Activated naive CD4-positive, alpha-beta T cell treated with anti-CD3 and anti-CD28 coated beads for 36 hours (primary cell): ENCODE measurements around the gene WDTC1. TPM values are rescaled to one million over a fixed set of nuclear protein-coding genes. Genes with fewer than 3 reads are reported as not detected.

Source experiments
- CTCF ChIA-PET: fragments of 350-600 bp; sonication (Branson Sonifier 250); formaldehyde crosslinking; loops from one replicate; lab custom pipeline; 2021; ENCODE audit warnings: antibody characterized with exemption; lab: Charles Lee
- DNase-seq: peaks from one replicate; pipeline ENCODE4 v3.0.0-alpha.2; 2020
- H3K27ac Mint-ChIP-seq: one replicate; pipeline ENCODE4 v1.8.0; 2021; ENCODE audit warnings: mild to moderate bottlenecking, mixed read lengths
- H3K27me3 Mint-ChIP-seq: one replicate; pipeline ENCODE4 v1.8.0; 2021; ENCODE audit warnings: low read depth, mixed read lengths
- H3K36me3 Mint-ChIP-seq: one replicate; pipeline ENCODE4 v1.8.0; 2021; ENCODE audit warnings: low read depth, mixed read lengths
- H3K4me1 Mint-ChIP-seq: one replicate; pipeline ENCODE4 v1.8.0; 2021; ENCODE audit warnings: low read depth, mixed read lengths
- H3K4me3 Mint-ChIP-seq: one replicate; pipeline ENCODE4 v1.8.0; 2021; ENCODE audit warnings: mild to moderate bottlenecking, moderate library complexity, mixed read lengths
- H3K9me3 Mint-ChIP-seq: one replicate; pipeline ENCODE4 v1.8.0; 2021; ENCODE audit warnings: mixed read lengths
- intact Hi-C: fragments of 100-400 bp; cut with micrococcal nuclease; formaldehyde crosslinking; loops from one replicate; pipeline ENCODE4 v1.15.1; 2023
- total RNA-seq, 2 experiments: library from RNA; stranded (reverse); gene quantifications; one replicate each; pipeline ENCODE4 v1.2.3, GENCODE V29; 2021

Gene WDTC1
- total RNA-seq, 2 experiments from 2014 or later: 22.6 to 22.9 TPM

DNA sequence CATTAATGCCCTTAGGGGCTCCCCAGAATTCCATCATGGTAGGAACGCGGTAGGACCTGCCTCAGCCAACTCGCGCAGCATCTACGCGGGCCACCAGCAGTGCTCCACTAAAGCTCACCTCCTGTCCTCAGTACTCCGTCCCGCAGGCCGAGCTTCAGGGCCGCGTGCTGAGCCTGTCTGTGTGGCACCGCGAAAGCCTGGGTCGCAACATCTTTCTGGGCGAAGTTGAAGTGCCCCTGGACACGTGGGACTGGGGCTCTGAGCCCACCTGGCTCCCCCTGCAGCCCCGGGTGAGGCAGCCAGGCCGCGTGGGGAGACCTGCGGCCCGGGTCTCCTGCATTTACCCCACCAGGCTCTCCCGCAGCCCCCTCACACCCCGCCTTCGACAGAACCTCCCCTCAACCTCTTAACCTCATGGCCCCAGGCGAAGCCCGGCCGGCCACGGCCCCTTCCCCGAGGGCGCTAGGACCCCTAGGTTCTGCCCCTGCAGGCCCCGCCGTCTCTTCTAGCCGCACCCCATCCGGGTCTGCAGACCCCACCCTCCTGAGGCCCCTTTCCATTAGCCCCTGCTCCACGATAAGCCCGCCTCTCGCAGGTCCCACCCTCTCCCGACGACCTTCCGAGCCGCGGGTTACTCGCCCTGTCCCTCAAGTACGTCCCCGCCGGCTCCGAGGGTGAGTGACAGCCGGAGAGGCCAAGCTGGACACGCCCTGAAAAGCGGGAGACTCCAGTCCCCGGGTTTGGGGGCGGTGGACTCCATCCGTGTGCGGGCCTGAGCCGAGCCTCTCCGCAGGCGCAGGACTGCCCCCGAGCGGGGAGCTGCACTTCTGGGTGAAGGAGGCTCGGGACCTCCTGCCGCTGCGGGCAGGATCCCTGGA is 116.5 kb downstream of the WDTC1 start:
- Mint-ChIP-seq H3K27ac (no peak overlapping the region), H3K4me1 (peaks cover 10% of the 10 kb centered on the region), H3K4me3 (no peak overlapping the region), H3K27me3 (no peaks in the 10 kb centered on the region), H3K9me3 (no peaks in the 10 kb centered on the region), H3K36me3 (no peaks in the 10 kb centered on the region)
- no peak for DNase-seq
- intact Hi-C loops: no loop called here
- CTCF ChIA-PET: interaction anchor here (1.9 kb wide), 1 partner anchor 18 kb away, joined by 3 read pairs; no protein-coding TSS in a partner anchor

DNA sequence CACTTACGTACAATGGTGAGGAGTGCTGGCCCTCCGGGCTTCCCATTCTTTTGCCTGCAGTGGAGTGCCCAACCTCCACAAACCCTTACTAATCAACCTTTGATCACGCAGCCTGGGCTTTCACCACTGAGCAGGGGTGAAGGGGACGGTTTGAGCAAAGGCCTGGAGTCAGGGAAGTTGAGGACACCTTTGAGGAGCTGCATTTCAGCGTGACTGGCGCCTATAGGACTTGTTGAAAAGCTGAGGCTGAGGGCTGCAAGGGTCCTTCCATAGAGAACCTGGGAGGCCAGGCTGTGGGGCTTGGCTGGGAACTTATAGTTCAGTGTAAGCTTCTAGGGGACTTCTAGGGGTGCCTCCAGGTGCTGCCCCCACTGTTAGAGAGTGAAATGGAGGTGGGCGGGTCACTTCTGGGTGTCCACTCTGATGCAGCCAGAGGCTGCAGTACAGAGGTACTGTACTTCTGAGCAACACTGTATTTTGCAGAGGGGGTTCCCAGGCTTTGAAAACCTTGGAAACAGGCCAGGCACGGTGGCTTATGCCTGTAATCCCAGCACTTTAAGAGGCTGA is 117.2 kb downstream of the WDTC1 start:
- Mint-ChIP-seq H3K27ac (no peak overlapping the region), H3K36me3 (no peaks in the 10 kb centered on the region), H3K27me3 (no peaks in the 10 kb centered on the region), H3K9me3 (no peaks in the 10 kb centered on the region), H3K4me3 (no peak overlapping the region), H3K4me1 (peaks cover 17% of the 10 kb centered on the region)
- intact Hi-C loops: no loop called here
- CTCF ChIA-PET: interaction anchor here (1.9 kb wide), 2 partner anchors 18 to 36 kb away, joined by 3 to 9 read pairs; no protein-coding TSS in a partner anchor
- DNase-seq: no peak

DNA sequence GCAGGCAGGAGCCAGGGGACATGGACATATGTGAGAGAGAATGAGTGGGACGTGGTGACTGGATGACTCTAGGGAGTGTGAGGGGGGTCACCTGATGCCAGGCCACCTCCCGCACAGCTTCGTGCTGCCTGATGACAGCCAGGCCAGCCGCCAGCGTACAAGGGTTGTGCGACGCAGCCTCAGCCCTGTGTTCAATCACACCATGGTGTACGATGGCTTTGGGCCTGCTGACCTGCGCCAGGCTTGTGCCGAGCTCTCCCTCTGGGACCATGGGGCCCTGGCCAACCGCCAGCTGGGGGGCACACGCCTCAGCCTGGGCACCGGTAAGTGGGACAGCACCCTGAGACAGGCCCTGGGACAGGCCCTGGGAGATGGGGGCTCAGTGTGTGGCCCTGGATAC is 118.7 kb downstream of the WDTC1 start:
- DNase-seq: no peak
- no peaks in the 10 kb centered on the region for H3K36me3 Mint-ChIP-seq
- CTCF ChIA-PET: interaction anchor here (0.5 to 1.9 kb wide), 3 partner anchors 15 to 45 kb away, joined by 3 to 9 read pairs (median 5); no protein-coding TSS in a partner anchor
- H3K27ac Mint-ChIP-seq: no peak overlapping the region
- H3K4me3 Mint-ChIP-seq: no peak overlapping the region
- H3K4me1 Mint-ChIP-seq: peaks cover 25% of the 10 kb centered on the region
- H3K27me3 Mint-ChIP-seq: no peaks in the 10 kb centered on the region
- no peaks in the 10 kb centered on the region for H3K9me3 Mint-ChIP-seq
- intact Hi-C loops: no loop called here

DNA sequence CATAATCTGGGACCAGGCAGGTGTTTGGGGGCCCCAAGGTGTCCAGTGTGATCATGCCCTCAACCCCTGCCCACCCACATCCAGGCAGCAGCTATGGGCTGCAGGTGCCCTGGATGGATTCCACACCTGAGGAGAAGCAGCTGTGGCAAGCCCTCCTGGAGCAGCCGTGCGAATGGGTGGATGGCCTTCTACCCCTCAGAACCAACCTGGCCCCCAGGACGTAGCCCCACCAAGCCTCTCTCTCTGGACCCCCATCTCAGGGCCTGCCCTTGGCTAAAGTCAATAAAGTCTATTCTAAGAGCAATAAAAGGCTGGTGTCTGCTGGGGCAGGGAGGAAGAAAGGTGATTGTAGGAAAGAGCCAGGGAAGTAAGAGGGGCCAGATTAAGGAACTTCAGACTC is 119.2 kb downstream of the WDTC1 start:
- peaks cover 25% of the 10 kb centered on the region for H3K4me1 Mint-ChIP-seq
- H3K27me3 Mint-ChIP-seq: no peaks in the 10 kb centered on the region
- H3K27ac Mint-ChIP-seq: no peak overlapping the region
- H3K9me3 Mint-ChIP-seq: no peaks in the 10 kb centered on the region
- intact Hi-C loops: no loop called here
- CTCF ChIA-PET: interaction anchor here (0.6 to 1.4 kb wide), 4 partner anchors 33 to 357 kb away, joined by 3 to 5 read pairs (median 3); no protein-coding TSS in a partner anchor
- no peaks in the 10 kb centered on the region for H3K36me3 Mint-ChIP-seq
- H3K4me3 Mint-ChIP-seq: no peak overlapping the region
- no peak for DNase-seq

DNA sequence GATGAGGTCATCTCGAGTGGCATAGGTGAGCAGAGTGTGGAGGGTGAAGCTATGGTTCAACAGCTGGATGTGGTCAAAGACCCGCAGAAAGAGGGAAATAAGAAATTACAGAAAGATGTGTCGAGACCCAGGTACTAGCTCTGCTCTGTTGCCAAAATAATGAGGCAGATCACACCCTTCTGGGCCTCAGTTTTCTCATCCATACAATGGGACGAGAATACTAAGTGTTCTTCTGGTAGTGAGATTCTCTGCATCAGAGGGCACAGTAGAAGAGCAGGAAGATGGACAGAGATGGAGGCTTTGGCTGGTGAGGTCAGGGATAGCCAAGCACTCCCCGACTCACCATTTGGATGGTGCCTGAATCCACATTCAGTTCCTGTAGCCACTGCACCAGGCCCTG is 121.3 kb downstream of the WDTC1 start:
- Mint-ChIP-seq H3K9me3 (no peaks in the 10 kb centered on the region), H3K36me3 (no peaks in the 10 kb centered on the region), H3K4me1 (peaks cover 38% of the 10 kb centered on the region), H3K4me3 (no peak overlapping the region), H3K27ac (no peak overlapping the region), H3K27me3 (no peaks in the 10 kb centered on the region)
- CTCF ChIA-PET: interaction anchor here (0.6 to 5.2 kb wide), 8 partner anchors 10 to 475 kb away, joined by 3 to 38 read pairs (median 14); partner anchors contain the start of gene PPP1R8
- intact Hi-C loops: no loop called here
- DNase-seq: no peak

DNA sequence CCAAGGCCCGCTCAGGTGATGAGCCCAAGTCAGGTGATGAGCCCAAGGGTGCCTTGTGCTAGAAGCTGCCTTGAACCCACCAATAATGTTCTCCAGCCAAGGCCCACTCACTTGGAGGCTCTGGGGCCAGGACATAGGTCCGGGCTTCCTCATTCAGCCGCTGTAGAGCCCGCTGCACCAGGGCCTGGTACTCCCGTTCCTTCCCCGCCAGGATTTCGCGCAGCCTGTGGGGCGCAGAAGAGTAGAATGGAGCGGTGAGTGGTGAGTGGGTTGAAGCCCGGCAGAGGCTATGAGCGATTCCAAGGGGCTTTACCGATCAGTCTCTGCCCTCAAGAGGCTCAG is 121.8 kb downstream of the WDTC1 start:
- CTCF ChIA-PET: interaction anchor here (1.0 to 5.2 kb wide), 12 partner anchors 8 to 60 kb away, joined by 3 to 38 read pairs (median 12); partner anchors contain the start of gene MAP3K6
- Mint-ChIP-seq H3K9me3 (no peaks in the 10 kb centered on the region), H3K4me1 (peaks cover 38% of the 10 kb centered on the region), H3K4me3 (peak overlapping the region; percentile 70), H3K27me3 (no peaks in the 10 kb centered on the region), H3K27ac (no peak overlapping the region), H3K36me3 (no peaks in the 10 kb centered on the region)
- DNase-seq: no peak
- intact Hi-C loops: no loop called here

DNA sequence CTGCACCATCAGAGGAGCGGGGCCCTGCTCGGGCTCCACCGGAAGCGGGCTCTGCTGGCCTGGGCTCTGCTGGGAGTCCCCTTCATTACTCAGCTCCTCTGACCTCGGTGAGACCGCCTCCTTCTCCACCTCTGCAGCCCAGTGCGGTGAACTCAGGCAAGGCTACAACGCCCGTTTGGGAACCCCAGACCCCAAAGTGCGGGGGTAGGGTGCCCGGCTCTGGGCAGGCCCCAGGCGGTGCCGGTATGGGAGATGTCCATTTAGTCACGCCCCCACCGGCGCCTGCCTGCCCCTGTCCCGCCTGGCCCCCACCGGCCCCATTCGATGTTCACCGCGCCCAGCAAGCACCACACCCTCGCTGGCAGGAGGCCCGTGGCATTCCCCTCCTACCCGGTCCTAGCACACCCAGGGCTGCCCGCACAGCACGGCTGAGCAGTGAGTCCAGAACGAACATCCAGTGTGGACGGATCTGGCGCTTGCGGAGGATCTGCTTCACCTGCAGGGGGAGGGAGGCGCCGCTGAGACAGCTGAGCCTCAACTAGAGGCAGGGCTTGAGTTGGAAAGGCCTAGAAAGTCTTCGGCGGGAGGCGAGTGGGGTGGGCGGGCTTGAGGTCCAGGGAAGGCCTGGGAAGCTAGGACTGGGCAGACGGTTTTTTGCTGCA is 122.3 kb downstream of the WDTC1 start:
- DNase-seq: peak; percentile 63
- Mint-ChIP-seq H3K36me3 (no peaks in the 10 kb centered on the region), H3K4me1 (peaks cover 38% of the 10 kb centered on the region), H3K9me3 (no peaks in the 10 kb centered on the region), H3K27me3 (no peaks in the 10 kb centered on the region), H3K27ac (peak overlapping the region; percentile 78), H3K4me3 (peak overlapping the region; percentile 70)
- CTCF ChIA-PET: interaction anchor here (0.6 to 5.2 kb wide), 28 partner anchors 8 to 268 kb away, joined by 3 to 38 read pairs (median 8); partner anchors contain the start of genes MAP3K6 and SYTL1
- intact Hi-C loops: loop anchor here (1.0 kb wide), 3 partner anchors 15 to 39 kb away; no protein-coding TSS in a partner anchor

DNA sequence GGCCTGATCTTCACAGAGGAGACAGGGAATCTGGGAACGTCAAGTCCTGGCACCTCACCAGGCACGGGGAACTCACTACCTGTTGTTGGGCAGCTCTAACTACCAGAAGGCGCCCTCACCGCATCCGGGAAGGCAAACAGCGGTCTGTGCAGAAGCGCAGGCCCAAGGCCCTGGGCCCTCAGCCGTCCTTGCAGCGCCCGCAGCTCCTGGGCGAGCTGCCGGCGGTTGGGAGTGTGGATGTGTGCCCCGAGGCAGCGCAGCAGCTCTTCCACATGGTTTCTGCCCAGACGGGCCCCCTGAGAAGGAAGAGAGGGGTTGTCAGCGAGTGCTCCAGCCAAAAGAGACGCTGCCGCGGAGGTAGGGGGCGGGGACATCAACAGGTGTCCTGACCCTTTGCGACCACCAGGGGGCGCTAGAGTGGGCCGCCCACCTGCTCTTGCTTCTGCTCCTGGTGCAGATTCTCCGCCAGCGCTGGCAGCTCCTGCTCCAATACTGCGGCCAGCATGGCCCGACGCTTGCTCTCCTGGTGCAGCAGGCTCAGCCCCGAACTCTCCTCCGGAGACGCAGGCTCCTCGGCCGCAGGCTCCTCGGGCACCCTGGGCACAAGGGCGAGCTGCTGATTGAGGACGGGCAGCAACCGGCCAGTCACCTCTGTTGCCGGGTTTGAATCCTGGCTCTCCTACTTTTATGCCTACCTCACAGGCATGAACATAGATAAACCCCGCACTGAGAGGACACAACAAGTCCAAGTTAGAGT is 123.0 kb downstream of the WDTC1 start:
- H3K27me3 Mint-ChIP-seq: no peaks in the 10 kb centered on the region
- CTCF ChIA-PET: interaction anchor here (0.7 to 5.2 kb wide), 31 partner anchors 8 to 439 kb away, joined by 3 to 38 read pairs (median 6); partner anchors contain the start of genes IFI6, MAP3K6 and SYTL1
- peaks cover 38% of the 10 kb centered on the region for H3K4me1 Mint-ChIP-seq
- intact Hi-C loops: loop anchor here (1.0 kb wide), 3 partner anchors 16 to 38 kb away; no protein-coding TSS in a partner anchor
- DNase-seq: peak; percentile 86
- peak overlapping the region; percentile 78 for H3K27ac Mint-ChIP-seq
- no peaks in the 10 kb centered on the region for H3K9me3 Mint-ChIP-seq
- no peaks in the 10 kb centered on the region for H3K36me3 Mint-ChIP-seq
- peak overlapping the region; percentile 70 for H3K4me3 Mint-ChIP-seq

Other genes starting within 250 kb of the WDTC1 start
- under 1 TPM; 0.20 to 0.43 TPM for gene TRNP1, start 240.9 kb upstream of the WDTC1 start, total RNA-seq
- not detected for gene TENT5B, start 221.8 kb upstream of the WDTC1 start, total RNA-seq
- gene SLC9A1, start 79.5 kb upstream of the WDTC1 start, total RNA-seq: 10 to 100 TPM; 15.4 to 16.5 TPM
- 10 to 100 TPM; 22.0 to 22.8 TPM for gene TMEM222, start 87.5 kb downstream of the WDTC1 start, total RNA-seq
- gene SYTL1, start 107.4 kb downstream of the WDTC1 start, total RNA-seq: 10 to 100 TPM; 28.5 to 29.2 TPM
- 1 to 10 TPM; 5.2 to 5.3 TPM for gene MAP3K6, start 132.3 kb downstream of the WDTC1 start, total RNA-seq
- gene FCN3, start 140.2 kb downstream of the WDTC1 start, total RNA-seq: not detected
- gene CD164L2, start 148.7 kb downstream of the WDTC1 start, total RNA-seq: not detected
- under 1 TPM; 0.64 to 0.74 TPM for gene GPR3, start 158.0 kb downstream of the WDTC1 start, total RNA-seq